ENCODE results near the gene NCAPG.

NCAPG gene

DNA sequence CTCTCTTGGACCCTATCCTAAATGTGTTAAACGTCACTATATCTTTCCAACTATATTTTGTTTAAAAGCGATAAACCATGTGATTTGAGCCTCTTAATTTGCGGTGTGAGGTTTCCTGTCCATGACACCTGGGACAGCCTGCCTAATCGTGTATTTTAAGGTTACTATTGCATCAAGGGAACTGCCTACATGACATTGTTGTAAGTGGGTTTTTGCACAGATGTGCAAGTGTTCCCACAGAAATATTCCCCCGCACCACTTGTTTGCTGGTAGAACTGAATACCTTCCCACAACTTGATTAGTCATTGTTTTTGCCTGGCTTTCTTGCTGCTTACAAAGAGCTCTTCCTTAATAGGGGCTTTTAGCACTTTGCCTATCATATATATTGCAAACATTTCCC, 24.2 kb upstream of the NCAPG start:
- Histone ChIP-seq H3K4me1 (ENCODE audit: control insufficient read depth, low read length) (peaks cover 14% of the 10 kb centered on the region), H3K27me3 (ENCODE audit: control insufficient read depth, low read length) (no peaks in the 10 kb centered on the region), H3K79me2 (ENCODE audit: control insufficient read depth, low read length) (no peaks in the 10 kb centered on the region), H3K4me2 (ENCODE audit: low read length) (no peak overlapping the region), H3K9me3 (ENCODE audit: control insufficient read depth, insufficient read depth, low read length) (no peaks in the 10 kb centered on the region), H3K36me3 (ENCODE audit: control insufficient read depth, low read length) (no peaks in the 10 kb centered on the region), H4K20me1 (ENCODE audit: control insufficient read depth, insufficient read depth, low read depth, low read length) (0 out of 2 replicates have a peak, but pooled peaks cover 4% of the 10 kb centered on the region), H3F3A (ENCODE audit: control insufficient read depth, insufficient read depth) (no peaks in the 10 kb centered on the region), H3K27ac (ENCODE audit: low read depth, low read length) (no peak overlapping the region), H3K9me2 (replicated peaks; ENCODE audit: control insufficient read depth, low read length) (no peaks in the 10 kb centered on the region), H3K4me3 (ENCODE audit: low read length) (no peak overlapping the region)
- TF ChIP-seq, protein P1, sequence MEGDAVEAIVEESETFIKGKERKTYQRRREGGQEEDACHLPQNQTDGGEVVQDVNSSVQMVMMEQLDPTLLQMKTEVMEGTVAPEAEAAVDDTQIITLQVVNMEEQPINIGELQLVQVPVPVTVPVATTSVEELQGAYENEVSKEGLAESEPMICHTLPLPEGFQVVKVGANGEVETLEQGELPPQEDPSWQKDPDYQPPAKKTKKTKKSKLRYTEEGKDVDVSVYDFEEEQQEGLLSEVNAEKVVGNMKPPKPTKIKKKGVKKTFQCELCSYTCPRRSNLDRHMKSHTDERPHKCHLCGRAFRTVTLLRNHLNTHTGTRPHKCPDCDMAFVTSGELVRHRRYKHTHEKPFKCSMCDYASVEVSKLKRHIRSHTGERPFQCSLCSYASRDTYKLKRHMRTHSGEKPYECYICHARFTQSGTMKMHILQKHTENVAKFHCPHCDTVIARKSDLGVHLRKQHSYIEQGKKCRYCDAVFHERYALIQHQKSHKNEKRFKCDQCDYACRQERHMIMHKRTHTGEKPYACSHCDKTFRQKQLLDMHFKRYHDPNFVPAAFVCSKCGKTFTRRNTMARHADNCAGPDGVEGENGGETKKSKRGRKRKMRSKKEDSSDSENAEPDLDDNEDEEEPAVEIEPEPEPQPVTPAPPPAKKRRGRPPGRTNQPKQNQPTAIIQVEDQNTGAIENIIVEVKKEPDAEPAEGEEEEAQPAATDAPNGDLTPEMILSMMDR (IDR thresholded peaks at IDR 0.05; ENCODE audit: low read depth, low read length, poor library complexity, severe bottlenecking) = no peak
- no peak for TF ChIP-seq EZH2phosphoT487 (IDR thresholded peaks at IDR 0.05; ENCODE audit: borderline replicate concordance, low read length)

DNA sequence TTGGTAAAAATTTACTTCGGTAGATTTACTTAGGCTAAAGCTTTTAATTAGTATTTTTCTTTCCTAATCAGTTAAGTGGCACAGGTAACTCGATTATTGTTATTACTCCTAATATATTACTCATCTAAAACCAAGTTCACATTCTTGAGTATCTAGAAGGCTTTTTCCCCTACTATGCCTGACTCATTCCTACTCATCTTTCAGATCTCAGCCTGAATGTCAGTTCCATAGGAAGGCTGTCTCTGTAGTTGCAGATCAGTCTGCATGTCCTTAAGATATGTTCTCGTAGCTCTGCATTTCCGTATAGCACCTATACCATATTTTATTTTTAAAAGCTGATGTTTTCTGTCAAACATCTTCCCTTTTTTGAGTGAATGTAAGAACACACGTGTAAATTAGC, 23.5 kb upstream of the NCAPG start:
- no peaks in the 10 kb centered on the region for H3K9me3 ChIP-seq (ENCODE audit: control insufficient read depth, insufficient read depth, low read length)
- no peaks in the 10 kb centered on the region for H3F3A ChIP-seq (ENCODE audit: control insufficient read depth, insufficient read depth)
- no peaks in the 10 kb centered on the region for H3K79me2 ChIP-seq (ENCODE audit: control insufficient read depth, low read length)
- H3K4me2 ChIP-seq (ENCODE audit: low read length) = no peak overlapping the region
- H3K9me2 ChIP-seq (replicated peaks; ENCODE audit: control insufficient read depth, low read length) = no peaks in the 10 kb centered on the region
- H3K27me3 ChIP-seq (ENCODE audit: control insufficient read depth, low read length) = no peaks in the 10 kb centered on the region
- H3K4me3 ChIP-seq (ENCODE audit: low read length) = no peak overlapping the region
- peaks cover 14% of the 10 kb centered on the region for H3K4me1 ChIP-seq (ENCODE audit: control insufficient read depth, low read length)
- 0 out of 2 replicates have a peak, but pooled peaks cover 4% of the 10 kb centered on the region for H4K20me1 ChIP-seq (ENCODE audit: control insufficient read depth, insufficient read depth, low read depth, low read length)
- no peaks in the 10 kb centered on the region for H3K36me3 ChIP-seq (ENCODE audit: control insufficient read depth, low read length)
- no peak overlapping the region for H3K27ac ChIP-seq (ENCODE audit: low read depth, low read length)
- TF ChIP-seq EZH2phosphoT487 (IDR thresholded peaks at IDR 0.05; ENCODE audit: borderline replicate concordance, low read length) = no peak
- TF ChIP-seq, protein P1 (IDR thresholded peaks at IDR 0.05; ENCODE audit: low read depth, low read length, poor library complexity, severe bottlenecking) = no peak

DNA sequence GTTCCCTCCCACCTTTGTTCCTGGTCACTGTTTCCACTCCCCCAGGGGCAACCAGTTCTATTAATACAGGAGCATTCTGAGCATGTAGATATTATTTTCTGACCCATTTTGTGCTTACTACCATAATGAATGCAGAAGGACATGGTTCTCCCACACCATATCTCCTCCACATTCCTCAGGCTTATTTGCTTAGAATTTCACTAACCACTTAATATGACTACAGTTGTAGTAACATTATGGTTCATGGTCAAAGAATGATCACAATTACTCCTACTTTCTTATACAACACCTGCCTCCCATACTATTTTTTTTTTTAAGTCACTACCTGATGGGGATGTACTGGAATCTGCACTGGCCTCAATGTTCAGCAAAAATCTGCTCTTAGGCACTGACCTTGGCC, 21.8 kb upstream of the NCAPG start:
- Histone ChIP-seq H3K4me1 (ENCODE audit: control insufficient read depth, low read length) (peaks cover 14% of the 10 kb centered on the region), H3K9me2 (replicated peaks; ENCODE audit: control insufficient read depth, low read length) (no peaks in the 10 kb centered on the region), H3K4me3 (ENCODE audit: low read length) (no peak overlapping the region), H3K36me3 (ENCODE audit: control insufficient read depth, low read length) (peaks cover 9% of the 10 kb centered on the region), H3K27ac (ENCODE audit: low read depth, low read length) (no peak overlapping the region), H3K4me2 (ENCODE audit: low read length) (no peak overlapping the region), H3F3A (ENCODE audit: control insufficient read depth, insufficient read depth) (0 out of 2 replicates have a peak, but pooled peaks cover 2% of the 10 kb centered on the region), H3K27me3 (ENCODE audit: control insufficient read depth, low read length) (no peaks in the 10 kb centered on the region), H3K9me3 (ENCODE audit: control insufficient read depth, insufficient read depth, low read length) (no peaks in the 10 kb centered on the region), H3K79me2 (ENCODE audit: control insufficient read depth, low read length) (no peaks in the 10 kb centered on the region), H4K20me1 (ENCODE audit: control insufficient read depth, insufficient read depth, low read depth, low read length) (0 out of 2 replicates have a peak, but pooled peaks cover 4% of the 10 kb centered on the region)
- no peak for TF ChIP-seq EZH2phosphoT487 (IDR thresholded peaks at IDR 0.05; ENCODE audit: borderline replicate concordance, low read length)
- TF ChIP-seq, protein P1 (IDR thresholded peaks at IDR 0.05; ENCODE audit: low read depth, low read length, poor library complexity, severe bottlenecking) = no peak
